ENCODE results near the gene OGFRL1.

Gene OGFRL1

GRCh38 chr6:71280701-71281100 is 7.9 kb upstream of the OGFRL1 start:
- no peak for TF ChIP-seq CTCF (IDR thresholded peaks at IDR 0.05)
- Histone ChIP-seq H3K27ac (no peak overlapping the region), H3K9me3 (ENCODE audit: control insufficient read depth, low read length) (no peaks in the 10 kb centered on the region), H2AFZ (no peak overlapping the region), H3K9ac (no peak overlapping the region), H3K36me3 (ENCODE audit: control insufficient read depth, insufficient read depth, low read length) (no peaks in the 10 kb centered on the region), H3K4me1 (no peaks in the 10 kb centered on the region), H3K79me2 (no peaks in the 10 kb centered on the region), H3K4me3 (ENCODE audit: low read depth, low read length) (no peak overlapping the region), H3K27me3 (ENCODE audit: control insufficient read depth, insufficient read depth, low read length) (no peaks in the 10 kb centered on the region), H3K4me2 (ENCODE audit: low read length) (no peak overlapping the region)

- H2AFZ ChIP-seq: no peak overlapping the region
- H3K79me2 ChIP-seq: peaks cover 2% of the 10 kb centered on the region
- H3K4me2 ChIP-seq (ENCODE audit: low read length): no peak overlapping the region
- no peak overlapping the region for H3K4me3 ChIP-seq (ENCODE audit: low read depth, low read length)
- H3K9ac ChIP-seq: no peak overlapping the region
- peaks cover 7% of the 10 kb centered on the region for H3K4me1 ChIP-seq
- no peaks in the 10 kb centered on the region for H3K27me3 ChIP-seq (ENCODE audit: control insufficient read depth, insufficient read depth, low read length)
- TF ChIP-seq CTCF (IDR thresholded peaks at IDR 0.05): no peak
- H3K27ac ChIP-seq: no peak overlapping the region
- no peaks in the 10 kb centered on the region for H3K36me3 ChIP-seq (ENCODE audit: control insufficient read depth, insufficient read depth, low read length)
- no peaks in the 10 kb centered on the region for H3K9me3 ChIP-seq (ENCODE audit: control insufficient read depth, low read length)
These were observed 3.8 kb upstream of the OGFRL1 start for GRCh38 chr6:71284785-71285184.

- TF ChIP-seq CTCF (IDR thresholded peaks at IDR 0.05): no peak
- H3K36me3 ChIP-seq (ENCODE audit: control insufficient read depth, insufficient read depth, low read length): no peaks in the 10 kb centered on the region
- H3K27me3 ChIP-seq (ENCODE audit: control insufficient read depth, insufficient read depth, low read length): no peaks in the 10 kb centered on the region
- no peak overlapping the region for H3K4me3 ChIP-seq (ENCODE audit: low read depth, low read length)
- H3K27ac ChIP-seq: peak overlapping the region; percentile 88
- H3K4me1 ChIP-seq: peaks cover 13% of the 10 kb centered on the region
- no peak overlapping the region for H3K9ac ChIP-seq
- no peaks in the 10 kb centered on the region for H3K9me3 ChIP-seq (ENCODE audit: control insufficient read depth, low read length)
- H3K4me2 ChIP-seq (ENCODE audit: low read length): no peak overlapping the region
- H2AFZ ChIP-seq: peak overlapping the region; percentile 91
- H3K79me2 ChIP-seq: peaks cover 2% of the 10 kb centered on the region
These were observed 1.6 kb upstream of the OGFRL1 start for GRCh38 chr6:71287038-71287437.

- no peaks in the 10 kb centered on the region for H3K9me3 ChIP-seq (ENCODE audit: control insufficient read depth, low read length)
- TF ChIP-seq CTCF (IDR thresholded peaks at IDR 0.05): no peak
These were observed 734 bp upstream of the OGFRL1 start for GRCh38 chr6:71287926-71288227.

GRCh38 chr6:71289039-71289801 is 609 bp downstream of the OGFRL1 start:
- no peak overlapping the region for H3K9ac ChIP-seq
- H3K79me2 ChIP-seq: peaks cover 2% of the 10 kb centered on the region
- no peaks in the 10 kb centered on the region for H3K27me3 ChIP-seq (ENCODE audit: control insufficient read depth, insufficient read depth, low read length)
- H3K4me2 ChIP-seq (ENCODE audit: low read length): peak overlapping the region; percentile 86
- H3K4me1 ChIP-seq: peaks cover 13% of the 10 kb centered on the region
- H3K9me3 ChIP-seq (ENCODE audit: control insufficient read depth, low read length): no peaks in the 10 kb centered on the region
- no peaks in the 10 kb centered on the region for H3K36me3 ChIP-seq (ENCODE audit: control insufficient read depth, insufficient read depth, low read length)
- H2AFZ ChIP-seq: peak overlapping the region; percentile 72
- no peak for TF ChIP-seq CTCF (IDR thresholded peaks at IDR 0.05)
- peak overlapping the region; percentile 67 for H3K4me3 ChIP-seq (ENCODE audit: low read depth, low read length)
- no peak overlapping the region for H3K27ac ChIP-seq

More at GRCh38 chr6:71287926-71288227, 734 bp upstream of the OGFRL1 start:
- H3K4me1 ChIP-seq: peaks cover 13% of the 10 kb centered on the region
- peak overlapping the region; percentile 91 for H2AFZ ChIP-seq
- H3K4me2 ChIP-seq (ENCODE audit: low read length): peak overlapping the region; percentile 89
- peak overlapping the region; percentile 88 for H3K27ac ChIP-seq
- peak overlapping the region; percentile 51 for H3K9ac ChIP-seq
- no peaks in the 10 kb centered on the region for H3K36me3 ChIP-seq (ENCODE audit: control insufficient read depth, insufficient read depth, low read length)
- H3K79me2 ChIP-seq: peaks cover 2% of the 10 kb centered on the region
- no peaks in the 10 kb centered on the region for H3K27me3 ChIP-seq (ENCODE audit: control insufficient read depth, insufficient read depth, low read length)
- peak overlapping the region; percentile 75 for H3K4me3 ChIP-seq (ENCODE audit: low read depth, low read length)

Measured in parathyroid adenoma (tissue), 2 donors.